ENCODE data around the gene TTC28. TPM values are rescaled to one million over a fixed set of nuclear protein-coding genes. Genes with fewer than 3 reads are reported as not detected.

The TTC28 gene
- total RNA-seq, 4 donors from 2014 or later, result 10.2 to 23.8 (median 13.4) TPM

GRCh38 chr22:28239941-28240340, 439.7 kb downstream of the TTC28 start:
- no peak for TF ChIP-seq CTCF (IDR thresholded peaks at IDR 0.05)
- no peak overlapping the region for H3K4me3 ChIP-seq (ENCODE audit: low read depth, poor library complexity, severe bottlenecking)
- no peak for DNase-seq (ENCODE audit: low spot score in 2 of 2)
- intact Hi-C loops (cut with DNase I; ENCODE audit: low total_unique reads), result no loop called here

- TF ChIP-seq POLR2A (IDR thresholded peaks at IDR 0.05), result no peak
- no peak for TF ChIP-seq CTCF (IDR thresholded peaks at IDR 0.05)
- no peak overlapping the region for H3K4me3 ChIP-seq (ENCODE audit: low read depth, poor library complexity, severe bottlenecking)
- intact Hi-C loops (cut with DNase I; ENCODE audit: low total_unique reads), result no loop called here
- DNase-seq (ENCODE audit: low spot score in 2 of 2), result no peak
- 88 to 100% methylated on average over 2 of the region's 2 CpGs for WGBS, 2 donors
Measured at GRCh38 chr22:28237783-28238182, 441.9 kb downstream of the TTC28 start.

GRCh38 chr22:28237112-28237511, 442.5 kb downstream of the TTC28 start:
- intact Hi-C loops (cut with DNase I; ENCODE audit: low total_unique reads), result no loop called here
- TF ChIP-seq POLR2A (IDR thresholded peaks at IDR 0.05), result no peak
- no peak for TF ChIP-seq CTCF (IDR thresholded peaks at IDR 0.05)
- no peak for DNase-seq (ENCODE audit: low spot score in 2 of 2)
- 79 to 84% methylated on average over 4 of the region's 4 CpGs for WGBS, 2 donors
- H3K4me3 ChIP-seq (ENCODE audit: low read depth, poor library complexity, severe bottlenecking), result no peak overlapping the region

- intact Hi-C loops (cut with DNase I; ENCODE audit: low total_unique reads), result no loop called here
- H3K4me3 ChIP-seq (ENCODE audit: low read depth, poor library complexity, severe bottlenecking), result no peak overlapping the region
- 92 to 94% methylated on average over 3 of the region's 3 CpGs for WGBS, 2 donors
- DNase-seq (ENCODE audit: low spot score in 2 of 2), result no peak
- TF ChIP-seq POLR2A (IDR thresholded peaks at IDR 0.05) (no peak), CTCF (IDR thresholded peaks at IDR 0.05) (no peak)
Measured at GRCh38 chr22:28232204-28232603, 447.4 kb downstream of the TTC28 start.

- intact Hi-C loops (cut with DNase I; ENCODE audit: low total_unique reads), result no loop called here
- TF ChIP-seq CTCF (IDR thresholded peaks at IDR 0.05), result no peak
- no peak overlapping the region for H3K4me3 ChIP-seq (ENCODE audit: low read depth, poor library complexity, severe bottlenecking)
- no peak for DNase-seq (ENCODE audit: low spot score in 2 of 2)
Measured at GRCh38 chr22:28231441-28231840, 448.2 kb downstream of the TTC28 start.

GRCh38 chr22:28230671-28231070, 449.0 kb downstream of the TTC28 start:
- WGBS, 2 donors, result 74 to 85% methylated on average over 1 of the region's 1 CpG
- DNase-seq (ENCODE audit: low spot score in 2 of 2), result no peak
- no peak for TF ChIP-seq POLR2A (IDR thresholded peaks at IDR 0.05)
- no peak for TF ChIP-seq CTCF (IDR thresholded peaks at IDR 0.05)
- intact Hi-C loops (cut with DNase I; ENCODE audit: low total_unique reads), result no loop called here
- no peak overlapping the region for H3K4me3 ChIP-seq (ENCODE audit: low read depth, poor library complexity, severe bottlenecking)

All from lower leg skin (tissue), 4 donors.